Measurements from ENCODE around the gene SPTB. TPM values are rescaled to one million over a fixed set of nuclear protein-coding genes. Genes with fewer than 3 reads are reported as not detected.
"Not testable (repeated sequence)": the region's sequence is repeated elsewhere in the genome, so short reads cannot be mapped to it uniquely, and the experiment has no call there.

Gene SPTB
- total RNA-seq, 2 experiments from 2014 or later, result not detected

DNA sequence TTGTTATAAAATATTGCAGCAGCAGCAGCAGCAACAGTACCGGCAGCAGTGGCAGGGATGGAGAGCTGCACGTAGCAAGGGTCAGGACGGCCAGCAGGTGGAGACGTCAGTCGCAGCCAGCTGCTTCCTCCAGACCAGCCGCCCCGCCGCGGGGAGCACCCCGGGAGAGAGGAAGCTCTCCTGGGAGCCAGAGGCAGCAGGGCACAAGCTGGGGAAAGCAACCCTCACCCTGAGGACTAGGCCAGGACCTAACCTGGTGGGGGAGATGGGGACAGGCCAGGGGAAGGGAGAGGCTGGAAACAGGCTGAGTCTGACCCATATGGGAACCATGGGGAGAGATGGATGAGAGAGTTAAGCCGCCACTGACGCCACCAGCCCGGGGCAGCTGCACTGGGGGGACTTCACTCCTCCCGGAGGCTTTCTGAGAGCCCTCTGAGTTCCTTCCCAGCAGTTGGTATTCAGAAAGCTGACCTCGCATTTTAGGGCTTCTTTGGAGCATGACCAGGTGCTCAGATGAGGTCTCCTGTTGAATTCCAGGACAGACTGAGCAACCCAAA, 56.3 kb downstream of the SPTB start:
- Mint-ChIP-seq H3K27ac (no peak overlapping the region), H3K4me1 (peaks cover 4% of the 10 kb centered on the region), H3K4me3 (no peak overlapping the region), H3K36me3 (no peaks in the 10 kb centered on the region), H3K27me3 (peaks cover 41% of the 10 kb centered on the region), H3K9me3 (ENCODE audit: low read depth) (no peaks in the 10 kb centered on the region)
- peak; percentile 85 for ATAC-seq
- CTCF ChIA-PET, result interaction anchor here (0.7 to 5.6 kb wide), 37 partner anchors 9 to 1136 kb away, joined by 3 to 72 read pairs (median 4); partner anchors contain the start of genes FNTB, GPX2 and SPTB
- DNase-seq, result peak; percentile 74

GRCh38 chr14:64821651-64822050, 58.1 kb downstream of the SPTB start:
- H3K27ac Mint-ChIP-seq, result no peak overlapping the region

DNA sequence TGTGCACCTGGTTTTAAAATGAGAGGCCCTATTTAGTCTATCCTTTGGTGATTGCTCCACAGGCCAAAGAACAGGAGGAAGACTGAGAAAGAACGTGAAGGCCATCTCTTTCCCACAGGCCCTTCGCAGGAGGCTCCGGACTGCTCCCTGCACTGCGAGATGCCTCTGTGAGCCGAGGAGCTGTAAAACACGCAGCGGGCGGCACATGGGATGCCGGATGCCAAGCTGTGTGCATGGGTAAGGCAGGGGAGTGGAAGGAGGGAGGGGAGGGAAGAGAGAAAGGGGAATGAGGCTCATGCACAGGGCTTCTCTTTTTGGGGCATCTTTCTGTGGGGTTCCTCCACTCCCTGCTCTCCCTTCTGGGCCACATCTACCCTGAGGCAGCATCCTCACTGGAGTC, 61.6 kb downstream of the SPTB start:
- no peak for DNase-seq
- no peak for ATAC-seq
- no peaks in the 10 kb centered on the region for H3K36me3 Mint-ChIP-seq
- peaks cover 61% of the 10 kb centered on the region for H3K27me3 Mint-ChIP-seq
- CTCF ChIA-PET, result interaction anchor here (1.1 kb wide), 1 partner anchor 74 kb away, joined by 3 read pairs; no protein-coding TSS in a partner anchor
- no peak overlapping the region for H3K27ac Mint-ChIP-seq
- no peak overlapping the region for H3K4me3 Mint-ChIP-seq
- H3K9me3 Mint-ChIP-seq (ENCODE audit: low read depth), result no peaks in the 10 kb centered on the region
- peaks cover 1% of the 10 kb centered on the region for H3K4me1 Mint-ChIP-seq

More at GRCh38 chr14:64821651-64822050, 58.1 kb downstream of the SPTB start:
- Mint-ChIP-seq H3K9me3 (ENCODE audit: low read depth) (no peaks in the 10 kb centered on the region), H3K4me1 (peaks cover 4% of the 10 kb centered on the region), H3K27me3 (peaks cover 50% of the 10 kb centered on the region), H3K36me3 (no peaks in the 10 kb centered on the region), H3K4me3 (no peak overlapping the region)
- CTCF ChIA-PET, result interaction anchor here (0.8 to 5.6 kb wide), 2 partner anchors 70 kb away, joined by 3 to 72 read pairs; no protein-coding TSS in a partner anchor
- ATAC-seq (no peak), DNase-seq (no peak)

- Mint-ChIP-seq H3K4me1 (no peaks in the 10 kb centered on the region), H3K4me3 (no peak overlapping the region), H3K27me3 (peaks cover 64% of the 10 kb centered on the region), H3K27ac (no peak overlapping the region), H3K36me3 (no peaks in the 10 kb centered on the region), H3K9me3 (ENCODE audit: low read depth) (no peaks in the 10 kb centered on the region)
- no peak for DNase-seq
- ATAC-seq, result no peak
- CTCF ChIA-PET, result interaction anchor here (1.0 to 1.1 kb wide), 2 partner anchors 23 to 74 kb away, joined by 3 read pairs; no protein-coding TSS in a partner anchor
These were observed 62.1 kb downstream of the SPTB start for GRCh38 chr14:64817631-64818030.

DNA sequence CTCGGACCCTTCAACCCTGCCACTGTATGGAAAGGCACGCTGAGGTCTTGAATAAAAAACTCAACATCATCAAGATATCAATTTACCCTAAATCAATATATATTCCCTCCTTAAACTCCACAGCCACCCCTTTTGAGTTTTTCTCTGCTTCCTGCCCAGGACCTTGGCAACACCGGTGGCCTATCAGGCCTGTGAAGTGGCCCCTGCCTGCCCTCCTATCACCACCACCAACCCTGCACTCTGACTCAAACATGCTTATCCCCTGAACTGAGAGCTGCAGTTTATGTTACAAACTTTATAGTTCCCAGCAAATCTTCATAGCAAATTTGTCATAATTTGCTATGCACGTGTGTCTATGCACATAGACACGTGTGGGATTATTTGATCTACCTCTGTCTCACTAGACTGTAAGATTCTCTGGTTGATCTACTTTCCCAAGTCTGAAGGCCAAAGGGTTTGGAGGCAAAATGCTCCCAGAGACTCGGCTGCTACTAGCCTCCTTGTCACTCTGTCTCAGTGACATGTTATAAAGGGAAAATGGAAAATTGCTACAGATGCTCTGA, 63.4 kb downstream of the SPTB start:
- ATAC-seq (no peak), DNase-seq (no peak)
- no peaks in the 10 kb centered on the region for H3K36me3 Mint-ChIP-seq
- no peaks in the 10 kb centered on the region for H3K9me3 Mint-ChIP-seq (ENCODE audit: low read depth)
- H3K27ac Mint-ChIP-seq, result no peak overlapping the region
- no peaks in the 10 kb centered on the region for H3K4me1 Mint-ChIP-seq
- CTCF ChIA-PET, result interaction anchor here (1.2 kb wide), 1 partner anchor 8 kb away, joined by 3 read pairs; no protein-coding TSS in a partner anchor
- H3K4me3 Mint-ChIP-seq, result no peak overlapping the region
- H3K27me3 Mint-ChIP-seq, result peaks cover 68% of the 10 kb centered on the region

GRCh38 chr14:64815257-64815656, 64.5 kb downstream of the SPTB start:
- CTCF ChIA-PET, result interaction anchor here (1.2 kb wide), 1 partner anchor 9 kb away, joined by 3 read pairs; no protein-coding TSS in a partner anchor
- Mint-ChIP-seq H3K4me1 (no peaks in the 10 kb centered on the region), H3K27me3 (peaks cover 65% of the 10 kb centered on the region)

DNA sequence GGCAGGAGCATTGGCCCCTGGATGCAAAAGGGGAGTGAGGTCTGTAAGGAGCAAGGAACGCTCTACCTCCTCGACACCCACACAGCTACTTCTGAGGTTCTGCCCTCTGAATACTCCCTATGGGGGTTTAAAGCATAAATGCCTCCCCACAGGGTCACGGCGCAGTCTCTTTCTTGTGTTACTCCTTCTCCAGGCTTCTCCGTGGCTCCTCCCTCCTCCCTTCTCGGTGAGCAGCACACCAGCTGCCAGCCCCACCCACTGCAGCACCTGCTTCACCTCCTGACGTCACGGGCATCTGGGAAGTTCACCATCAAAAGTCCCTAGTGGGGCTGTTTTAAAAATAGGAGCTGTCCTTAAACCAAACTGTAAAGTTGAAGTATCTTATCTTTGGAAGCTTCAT, 67.3 kb downstream of the SPTB start:
- Mint-ChIP-seq H3K36me3 (no peaks in the 10 kb centered on the region), H3K27ac (no peak overlapping the region), H3K9me3 (ENCODE audit: low read depth) (no peaks in the 10 kb centered on the region), H3K4me1 (no peaks in the 10 kb centered on the region), H3K27me3 (peaks cover 47% of the 10 kb centered on the region), H3K4me3 (no peak overlapping the region)
- CTCF ChIA-PET, result interaction anchor here (0.6 to 2.0 kb wide), 2 partner anchors 10 to 70 kb away, joined by 3 to 8 read pairs; no protein-coding TSS in a partner anchor
- DNase-seq (no peak), ATAC-seq (no peak)

More at GRCh38 chr14:64815257-64815656, 64.5 kb downstream of the SPTB start:
- no peak overlapping the region for H3K4me3 Mint-ChIP-seq
- H3K36me3 Mint-ChIP-seq, result no peaks in the 10 kb centered on the region
- no peak for DNase-seq
- H3K9me3 Mint-ChIP-seq (ENCODE audit: low read depth), result no peaks in the 10 kb centered on the region
- no peak for ATAC-seq
- no peak overlapping the region for H3K27ac Mint-ChIP-seq

GRCh38 chr14:64811676-64812075, 68.0 kb downstream of the SPTB start:
- CTCF ChIA-PET, result interaction anchor here (2.0 kb wide), 1 partner anchor 11 kb away, joined by 8 read pairs; no protein-coding TSS in a partner anchor
- H3K27ac Mint-ChIP-seq, result no peak overlapping the region
- no peak for ATAC-seq
- H3K4me3 Mint-ChIP-seq, result no peak overlapping the region
- H3K36me3 Mint-ChIP-seq, result no peaks in the 10 kb centered on the region
- H3K9me3 Mint-ChIP-seq (ENCODE audit: low read depth), result no peaks in the 10 kb centered on the region
- H3K27me3 Mint-ChIP-seq, result peaks cover 40% of the 10 kb centered on the region
- H3K4me1 Mint-ChIP-seq, result no peaks in the 10 kb centered on the region
- DNase-seq, result no peak

DNA sequence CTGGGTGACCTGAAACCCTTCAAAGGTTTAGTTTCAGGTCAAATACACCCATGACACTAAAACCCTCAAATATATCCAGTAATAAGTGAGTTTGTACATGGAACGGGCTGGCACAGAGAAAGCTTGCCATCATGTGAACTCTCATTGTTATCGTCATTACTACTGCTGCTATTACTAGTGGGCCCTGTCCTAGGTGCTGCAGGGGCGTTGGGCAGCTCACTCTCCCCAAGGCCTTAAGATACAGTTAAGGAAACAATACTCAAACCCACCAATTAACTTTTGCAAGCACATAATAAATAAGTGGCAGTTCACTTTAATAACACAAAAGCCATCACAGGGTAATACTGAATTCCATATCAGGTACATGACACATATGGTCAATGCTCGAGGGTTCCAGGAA, 71.3 kb downstream of the SPTB start:
- H3K27me3 Mint-ChIP-seq, result peaks cover 21% of the 10 kb centered on the region
- H3K4me3 Mint-ChIP-seq, result no peak overlapping the region
- DNase-seq (no peak), ATAC-seq (no peak)
- CTCF ChIA-PET, result interaction anchor here (1.0 to 1.6 kb wide), 2 partner anchors 15 to 84 kb away, joined by 3 to 6 read pairs; no protein-coding TSS in a partner anchor
- H3K9me3 Mint-ChIP-seq (ENCODE audit: low read depth), result no peaks in the 10 kb centered on the region
- H3K4me1 Mint-ChIP-seq, result no peaks in the 10 kb centered on the region
- no peak overlapping the region for H3K27ac Mint-ChIP-seq
- H3K36me3 Mint-ChIP-seq, result no peaks in the 10 kb centered on the region

DNA sequence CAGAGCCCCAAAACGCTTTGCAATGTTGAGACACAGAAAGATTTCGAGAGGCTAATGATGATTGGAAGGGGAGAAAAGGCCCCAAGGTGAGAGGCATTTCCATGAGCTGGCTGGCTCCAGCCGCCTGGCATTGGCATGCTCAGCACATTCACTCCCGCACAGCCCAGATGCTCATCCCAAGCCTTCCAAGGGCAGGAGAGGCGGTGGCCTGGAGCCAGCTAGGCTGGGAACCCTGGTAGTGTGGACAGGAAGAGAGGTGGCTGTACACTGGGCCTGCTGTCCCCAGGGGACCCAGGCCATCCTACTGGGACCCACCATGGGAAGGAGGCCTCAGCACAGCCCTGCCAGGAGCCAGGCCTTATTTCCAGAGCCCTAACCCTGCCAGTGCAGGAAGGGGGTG, 72.2 kb downstream of the SPTB start:
- Mint-ChIP-seq H3K36me3 (no peaks in the 10 kb centered on the region), H3K9me3 (ENCODE audit: low read depth) (no peaks in the 10 kb centered on the region), H3K4me3 (no peak overlapping the region), H3K27me3 (peaks cover 17% of the 10 kb centered on the region), H3K27ac (no peak overlapping the region), H3K4me1 (no peaks in the 10 kb centered on the region)
- DNase-seq (no peak), ATAC-seq (no peak)
- CTCF ChIA-PET, result interaction anchor here (1.5 kb wide), 1 partner anchor 48 kb away, joined by 3 read pairs; no protein-coding TSS in a partner anchor

- Mint-ChIP-seq H3K27me3 (peaks cover 12% of the 10 kb centered on the region), H3K4me3 (no peak overlapping the region), H3K9me3 (ENCODE audit: low read depth) (no peaks in the 10 kb centered on the region), H3K27ac (no peak overlapping the region), H3K36me3 (no peaks in the 10 kb centered on the region), H3K4me1 (no peaks in the 10 kb centered on the region)
- DNase-seq, result no peak
- CTCF ChIA-PET, result interaction anchor here (1.5 kb wide), 1 partner anchor 48 kb away, joined by 3 read pairs; no protein-coding TSS in a partner anchor
- ATAC-seq, result no peak
These were observed 72.7 kb downstream of the SPTB start for GRCh38 chr14:64806862-64807495.

GRCh38 chr14:64806202-64806861, 73.4 kb downstream of the SPTB start:
- Mint-ChIP-seq H3K27me3 (peaks cover 9% of the 10 kb centered on the region), H3K4me3 (no peak overlapping the region), H3K36me3 (no peaks in the 10 kb centered on the region), H3K27ac (no peak overlapping the region), H3K4me1 (no peaks in the 10 kb centered on the region), H3K9me3 (ENCODE audit: low read depth) (no peaks in the 10 kb centered on the region)
- CTCF ChIA-PET, result interaction anchor here (0.9 to 1.5 kb wide), 2 partner anchors 17 to 47 kb away, joined by 3 read pairs; no protein-coding TSS in a partner anchor
- DNase-seq, result no peak
- no peak for ATAC-seq

- not testable (repeated sequence) for H3K27ac Mint-ChIP-seq; H3K36me3 Mint-ChIP-seq; DNase-seq; ATAC-seq; H3K27me3 Mint-ChIP-seq; H3K4me3 Mint-ChIP-seq; H3K9me3 Mint-ChIP-seq (ENCODE audit: low read depth); H3K4me1 Mint-ChIP-seq
- CTCF ChIA-PET, result interaction anchor here (0.9 kb wide), 1 partner anchor 18 kb away, joined by 3 read pairs; no protein-coding TSS in a partner anchor
These were observed 74.1 kb downstream of the SPTB start for GRCh38 chr14:64805646-64806045.
